Sigmoid colon (tissue), 7 donors: Measurements from ENCODE around the gene SLC16A1. TPM values are rescaled to one million over a fixed set of nuclear protein-coding genes. Genes with fewer than 3 reads are reported as not detected.

Experiments used
- DNase-seq: peaks from one replicate; pipeline ENCODE4 v3.0.0-alpha.2; 2019
- H3K27ac ChIP-seq, 4 donors: fragments of 200-600 bp; sonication (generic); one replicate each; pipeline ENCODE4 v1.5.1; 2016 to 2019; ENCODE audit warnings: mild to moderate bottlenecking in 1 of 4
- H3K27me3 ChIP-seq, 3 donors: fragments of 200-600 bp; sonication (generic); one replicate each; pipeline ENCODE4 v1.5.1; 2019; ENCODE audit warnings: mild to moderate bottlenecking in 1 of 3
- H3K36me3 ChIP-seq, 4 donors: fragments of 200-600 bp; sonication (generic); one replicate each; pipeline ENCODE4 v1.5.1; 2016 to 2019
- H3K4me1 ChIP-seq, 4 donors: fragments of 200-600 bp; sonication (generic); one replicate each; pipeline ENCODE4 v1.5.1; 2017 to 2019
- H3K4me3 ChIP-seq, 4 donors: fragments of 200-600 bp; sonication (generic); one replicate each; pipeline ENCODE4 v1.5.1; 2017 to 2019; ENCODE audit warnings: mild to moderate bottlenecking in 2 of 4, moderate library complexity in 1 of 4
- H3K9me3 ChIP-seq, 4 donors: fragments of 200-600 bp in 3 of 4; sonication (generic) in 3 of 4; one replicate each; pipeline versions ENCODE4 v1.5.1 to v1.6.1; 2013 to 2019
- CTCF ChIP-seq, 4 experiments: fragments of 450-650 bp in 3 of 4; fragments of 200-600 bp in 1 of 4; IDR thresholded peaks; one replicate each; pipeline ENCODE4 v1.5.1; 2016 to 2019; ENCODE audit warnings: antibody characterized with exemption in 4 of 4, mild to moderate bottlenecking in 3 of 4, moderate library complexity in 2 of 4
- EP300 ChIP-seq, 4 donors: sonication (generic); formaldehyde crosslinking; IDR thresholded peaks; one replicate each; pipeline ENCODE4 v1.6.1; 2017; ENCODE audit warnings: antibody characterized with exemption in 4 of 4
- POLR2A ChIP-seq, 2 donors: fragments of 450-650 bp; IDR thresholded peaks; one replicate each; pipeline ENCODE4 v1.6.1; 2016; ENCODE audit warnings: antibody characterized with exemption in 2 of 2, mild to moderate bottlenecking in 2 of 2, moderate library complexity in 2 of 2
- POLR2AphosphoS5 ChIP-seq, 4 donors: sonication (generic); formaldehyde crosslinking; IDR thresholded peaks; one replicate each; pipeline ENCODE4 v1.6.1; 2017; ENCODE audit warnings: antibody characterized with exemption in 4 of 4
- WGBS, 2 donors: extraction: QIAGEN DNeasy Blood & Tissue Kit; methylation state at CpG; one replicate each; pipeline ENCODE4 v1.1.7; 2013; 5-methylcytosine and 5-hydroxymethylcytosine counted together
- intact Hi-C: fragments of 100-400 bp; cut with DNase I; formaldehyde crosslinking; loops from one replicate; pipeline ENCODE4 v1.15.1; 2023
- polyA plus RNA-seq, 3 donors: library from polyadenylated mRNA; stranded (reverse); fragments of 200-250 nt; gene quantifications; one replicate each; pipeline ENCODE4 v1.2.3, GENCODE V29; 2013
- total RNA-seq, 4 donors: library from RNA; depleted of rRNA; stranded (reverse); fragments of >200 nt; gene quantifications; one replicate each; pipeline ENCODE4 v1.1.0, GENCODE V29; 2016
- donor health status: healthy with polysubstance abuse.
- donor health status: Bipolar disorder and iron deficiency.
- donor health status: healthy.

The SLC16A1 gene
- total and polyA plus RNA-seq, 7 donors: 10.8 to 80.5 (median 48.7) TPM

- H3K4me3 ChIP-seq: no peak overlapping the region
- peaks cover 0 to 8% (median 2%) of the 10 kb centered on the region in 4 donors for H3K4me1 ChIP-seq
- intact Hi-C loops: no loop called here
- no peak for TF ChIP-seq POLR2A (IDR thresholded peaks at IDR 0.05)
- DNase-seq: no peak
- H3K27me3 ChIP-seq: no peaks in the 10 kb centered on the region
- H3K9me3 ChIP-seq: no peaks in the 10 kb centered on the region
- H3K36me3 ChIP-seq: peaks cover 0 to 5% (median 0%) of the 10 kb centered on the region in 4 donors
- peak overlapping the region in 1 of 4 donors; percentile 51 for H3K27ac ChIP-seq
- WGBS, 2 donors: 89 to 91% methylated on average over 5 of the region's 5 CpGs
These were observed 19.3 kb upstream of the SLC16A1 start for GRCh38 chr1:112975336-112975735.

GRCh38 chr1:112974646-112975045 is 18.6 kb upstream of the SLC16A1 start:
- peaks cover 0 to 8% (median 2%) of the 10 kb centered on the region in 4 donors for H3K4me1 ChIP-seq

GRCh38 chr1:112973788-112974187 is 17.8 kb upstream of the SLC16A1 start:
- intact Hi-C loops: no loop called here
- peaks cover 0 to 8% (median 2%) of the 10 kb centered on the region in 4 donors for H3K4me1 ChIP-seq
- DNase-seq: no peak

More at GRCh38 chr1:112974646-112975045, 18.6 kb upstream of the SLC16A1 start:
- no peak overlapping the region for H3K4me3 ChIP-seq
- no peaks in the 10 kb centered on the region for H3K9me3 ChIP-seq
- peak overlapping the region in 3 of 4 donors; percentile 7 to 51 (median 11) for H3K27ac ChIP-seq
- TF ChIP-seq POLR2AphosphoS5 (IDR thresholded peaks at IDR 0.05) (no peak), CTCF (IDR thresholded peaks at IDR 0.05) (no peak), EP300 (IDR thresholded peaks at IDR 0.05) (no peak), POLR2A (IDR thresholded peaks at IDR 0.05) (no peak)
- DNase-seq: no peak
- H3K36me3 ChIP-seq: peaks cover 0 to 6% (median 0%) of the 10 kb centered on the region in 4 donors
- 16 to 68% methylated on average over 1 of the region's 1 CpG for WGBS, 2 donors
- intact Hi-C loops: no loop called here
- no peaks in the 10 kb centered on the region for H3K27me3 ChIP-seq

GRCh38 chr1:112971006-112971405 is 15.0 kb upstream of the SLC16A1 start:
- no peak for TF ChIP-seq EP300 (IDR thresholded peaks at IDR 0.05)
- TF ChIP-seq POLR2AphosphoS5 (IDR thresholded peaks at IDR 0.05): no peak
- TF ChIP-seq CTCF (IDR thresholded peaks at IDR 0.05): no peak
- no peak for TF ChIP-seq POLR2A (IDR thresholded peaks at IDR 0.05)
- peaks cover 0 to 8% (median 2%) of the 10 kb centered on the region in 4 donors for H3K4me1 ChIP-seq
- H3K4me3 ChIP-seq: no peak overlapping the region
- H3K27ac ChIP-seq: no peak overlapping the region
- intact Hi-C loops: no loop called here
- no peak for DNase-seq
- H3K9me3 ChIP-seq: no peaks in the 10 kb centered on the region
- H3K36me3 ChIP-seq: peaks cover 8 to 37% (median 13%) of the 10 kb centered on the region in 4 donors
- H3K27me3 ChIP-seq: no peaks in the 10 kb centered on the region
- 87 to 94% methylated on average over 1 of the region's 1 CpG for WGBS, 2 donors

More at GRCh38 chr1:112973788-112974187, 17.8 kb upstream of the SLC16A1 start:
- no peaks in the 10 kb centered on the region for H3K27me3 ChIP-seq
- 80 to 91% methylated on average over 1 of the region's 1 CpG for WGBS, 2 donors
- H3K36me3 ChIP-seq: peaks cover 0 to 10% (median 0%) of the 10 kb centered on the region in 4 donors
- H3K27ac ChIP-seq: peak overlapping the region in 2 of 4 donors; percentile 17 to 51
- TF ChIP-seq POLR2AphosphoS5 (IDR thresholded peaks at IDR 0.05): no peak
- TF ChIP-seq POLR2A (IDR thresholded peaks at IDR 0.05): no peak
- TF ChIP-seq CTCF (IDR thresholded peaks at IDR 0.05): no peak
- H3K9me3 ChIP-seq: no peaks in the 10 kb centered on the region
- H3K4me3 ChIP-seq: no peak overlapping the region

- H3K4me1 ChIP-seq: peaks cover 0 to 17% (median 9%) of the 10 kb centered on the region in 4 donors
- no peaks in the 10 kb centered on the region for H3K9me3 ChIP-seq
- no peak for DNase-seq
- H3K36me3 ChIP-seq: peaks cover 10 to 61% (median 13%) of the 10 kb centered on the region in 4 donors
- H3K27ac ChIP-seq: no peak overlapping the region
- TF ChIP-seq POLR2A (IDR thresholded peaks at IDR 0.05) (no peak), POLR2AphosphoS5 (IDR thresholded peaks at IDR 0.05) (no peak), EP300 (IDR thresholded peaks at IDR 0.05) (no peak), CTCF (IDR thresholded peaks at IDR 0.05) (no peak)
- intact Hi-C loops: no loop called here
- WGBS, 2 donors: 94 to 96% methylated on average over 4 of the region's 4 CpGs
- H3K27me3 ChIP-seq: no peaks in the 10 kb centered on the region
- H3K4me3 ChIP-seq: no peak overlapping the region
These were observed 8.4 kb upstream of the SLC16A1 start for GRCh38 chr1:112964347-112964746.
